Measurements from ENCODE around the gene EPN1. TPM values are rescaled to one million over a fixed set of nuclear protein-coding genes. Genes with fewer than 3 reads are reported as not detected.
"Not testable (repeated sequence)": the region's sequence is repeated elsewhere in the genome, so short reads cannot be mapped to it uniquely, and the experiment has no call there.

EPN1 gene
- total and polyA plus RNA-seq, 4 donors = 18.6 to 117 (median 77.8) TPM

DNA sequence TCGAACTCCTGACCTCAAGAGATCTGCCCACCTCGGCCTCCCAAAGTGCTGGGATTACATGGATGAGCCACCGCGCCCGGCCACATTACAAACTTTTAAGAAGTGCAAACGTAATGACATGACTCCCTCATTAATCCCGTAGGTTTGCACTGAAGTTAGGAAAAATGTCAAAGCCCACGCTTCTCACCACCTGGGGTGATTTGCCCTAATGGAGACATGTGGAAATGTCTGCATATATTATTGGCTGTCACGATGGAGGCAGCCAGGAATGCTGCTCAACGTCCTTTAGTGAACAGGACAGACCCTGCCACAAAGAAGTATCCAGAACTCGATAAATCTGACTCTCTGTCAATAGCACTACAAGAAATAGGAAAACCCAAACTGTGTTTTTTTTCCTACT, 42.2 kb downstream of the EPN1 start:
- peaks cover 0 to 5% (median 3%) of the 10 kb centered on the region in 4 donors for H3K27me3 ChIP-seq (ENCODE audit: control insufficient read depth in 4 of 4, insufficient read depth in 4 of 4, low read length in 3 of 4)
- H3K4me1 ChIP-seq (ENCODE audit: control insufficient read depth in 4 of 4, insufficient read depth in 4 of 4, low read length in 3 of 4) = no peaks in the 10 kb centered on the region
- H3K4me3 ChIP-seq (ENCODE audit: low read depth in 1 of 3, low read length in 3 of 3) = no peak overlapping the region
- no peak overlapping the region for H3K27ac ChIP-seq (ENCODE audit: low read depth in 1 of 2, low read length in 2 of 2)
- WGBS = 66% methylated on average over 11 of the region's 11 CpGs
- peaks cover 0 to 4% (median 1%) of the 10 kb centered on the region in 4 donors for H3K9me3 ChIP-seq (ENCODE audit: control insufficient read depth in 4 of 4, low read length in 3 of 4)
- no peak for TF ChIP-seq RXRA (IDR thresholded peaks at IDR 0.05)
- no peak for TF ChIP-seq HNF4G (IDR thresholded peaks at IDR 0.05)
- TF ChIP-seq, protein P1, sequence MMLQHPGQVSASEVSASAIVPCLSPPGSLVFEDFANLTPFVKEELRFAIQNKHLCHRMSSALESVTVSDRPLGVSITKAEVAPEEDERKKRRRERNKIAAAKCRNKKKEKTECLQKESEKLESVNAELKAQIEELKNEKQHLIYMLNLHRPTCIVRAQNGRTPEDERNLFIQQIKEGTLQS (IDR thresholded peaks at IDR 0.05) = no peak
- TF ChIP-seq HNF4A (conservative IDR thresholded peaks at IDR 0.05) = no peak
- TF ChIP-seq EGR1 (IDR thresholded peaks at IDR 0.05; ENCODE audit: low read depth in 2 of 2) = no peak
- TF ChIP-seq FOXA1 (IDR thresholded peaks at IDR 0.05) = no peak
- no peak for TF ChIP-seq FOXA2 (IDR thresholded peaks at IDR 0.05)
- TF ChIP-seq, protein P2, sequence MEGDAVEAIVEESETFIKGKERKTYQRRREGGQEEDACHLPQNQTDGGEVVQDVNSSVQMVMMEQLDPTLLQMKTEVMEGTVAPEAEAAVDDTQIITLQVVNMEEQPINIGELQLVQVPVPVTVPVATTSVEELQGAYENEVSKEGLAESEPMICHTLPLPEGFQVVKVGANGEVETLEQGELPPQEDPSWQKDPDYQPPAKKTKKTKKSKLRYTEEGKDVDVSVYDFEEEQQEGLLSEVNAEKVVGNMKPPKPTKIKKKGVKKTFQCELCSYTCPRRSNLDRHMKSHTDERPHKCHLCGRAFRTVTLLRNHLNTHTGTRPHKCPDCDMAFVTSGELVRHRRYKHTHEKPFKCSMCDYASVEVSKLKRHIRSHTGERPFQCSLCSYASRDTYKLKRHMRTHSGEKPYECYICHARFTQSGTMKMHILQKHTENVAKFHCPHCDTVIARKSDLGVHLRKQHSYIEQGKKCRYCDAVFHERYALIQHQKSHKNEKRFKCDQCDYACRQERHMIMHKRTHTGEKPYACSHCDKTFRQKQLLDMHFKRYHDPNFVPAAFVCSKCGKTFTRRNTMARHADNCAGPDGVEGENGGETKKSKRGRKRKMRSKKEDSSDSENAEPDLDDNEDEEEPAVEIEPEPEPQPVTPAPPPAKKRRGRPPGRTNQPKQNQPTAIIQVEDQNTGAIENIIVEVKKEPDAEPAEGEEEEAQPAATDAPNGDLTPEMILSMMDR (IDR thresholded peaks at IDR 0.05; ENCODE audit: low read depth, low read length, missing input control) = no peak
- TF ChIP-seq GABPA (IDR thresholded peaks at IDR 0.05 in 1 of 2, conservative IDR thresholded peaks at IDR 0.05 in 1 of 2) = no peak
- no peak for TF ChIP-seq SP1 (IDR thresholded peaks at IDR 0.05)
- no peak for TF ChIP-seq YY1 (IDR thresholded peaks at IDR 0.05)
- no peak for TF ChIP-seq NR2F2 (IDR thresholded peaks at IDR 0.05)
- H3K36me3 ChIP-seq (ENCODE audit: control insufficient read depth in 4 of 4, insufficient read depth in 3 of 4, low read depth in 1 of 4, low read length in 3 of 4) = no peaks in the 10 kb centered on the region
- DNase-seq (ENCODE audit: low spot score) = no peak
- no peak overlapping the region for H3K9ac ChIP-seq (ENCODE audit: low read depth in 1 of 2, low read length in 2 of 2)

DNA sequence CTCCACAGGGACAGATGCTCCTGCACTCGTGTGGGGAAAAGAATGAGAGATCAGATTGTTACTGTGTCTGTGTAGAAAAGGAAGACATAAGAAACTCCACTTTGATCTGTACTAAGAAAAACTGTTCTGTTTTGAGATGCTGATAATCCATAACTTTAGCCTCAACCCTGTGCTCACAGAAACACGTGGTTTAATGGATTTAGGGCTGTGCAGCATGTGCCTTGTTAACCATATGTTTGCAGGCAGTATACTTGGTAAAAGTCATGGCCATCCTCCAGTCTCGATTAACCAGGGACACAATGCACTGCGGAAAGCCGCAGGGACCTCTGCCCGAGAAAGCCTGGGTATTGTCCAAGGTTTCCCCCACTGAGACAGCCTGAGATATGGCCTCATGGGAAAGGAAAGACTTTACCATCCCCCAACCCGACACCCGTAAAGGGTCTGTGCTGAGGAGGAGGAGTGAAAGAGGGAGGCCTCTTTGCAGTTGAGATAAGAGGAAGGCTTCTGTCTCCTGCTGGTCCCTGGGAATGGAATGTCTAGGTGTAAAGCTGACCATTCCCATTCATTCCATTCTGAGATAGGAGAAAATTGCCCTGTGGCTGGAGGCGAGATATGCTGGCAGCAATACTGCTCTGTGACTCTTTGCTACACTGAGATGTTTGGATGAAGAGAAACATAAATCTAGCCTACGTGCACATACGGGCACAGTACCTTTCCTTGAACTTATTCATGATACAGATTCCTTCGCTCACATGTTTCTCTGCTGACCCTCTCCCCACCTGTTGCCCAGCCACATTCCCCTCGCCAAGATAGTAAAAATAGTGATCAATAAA, 43.1 kb downstream of the EPN1 start:
- WGBS = 26% methylated on average over 13 of the region's 13 CpGs
- H3K27me3 ChIP-seq (ENCODE audit: control insufficient read depth in 4 of 4, insufficient read depth in 4 of 4, low read length in 3 of 4); H3K9me3 ChIP-seq (ENCODE audit: control insufficient read depth in 4 of 4, low read length in 3 of 4); H3K36me3 ChIP-seq (ENCODE audit: control insufficient read depth in 4 of 4, insufficient read depth in 3 of 4, low read depth in 1 of 4, low read length in 3 of 4); H3K4me1 ChIP-seq (ENCODE audit: control insufficient read depth in 4 of 4, insufficient read depth in 4 of 4, low read length in 3 of 4); H3K4me3 ChIP-seq (ENCODE audit: low read depth in 1 of 3, low read length in 3 of 3); H3K27ac ChIP-seq (ENCODE audit: low read depth in 1 of 2, low read length in 2 of 2); H3K9ac ChIP-seq (ENCODE audit: low read depth in 1 of 2, low read length in 2 of 2); DNase-seq (ENCODE audit: low spot score): not testable (repeated sequence)

DNA sequence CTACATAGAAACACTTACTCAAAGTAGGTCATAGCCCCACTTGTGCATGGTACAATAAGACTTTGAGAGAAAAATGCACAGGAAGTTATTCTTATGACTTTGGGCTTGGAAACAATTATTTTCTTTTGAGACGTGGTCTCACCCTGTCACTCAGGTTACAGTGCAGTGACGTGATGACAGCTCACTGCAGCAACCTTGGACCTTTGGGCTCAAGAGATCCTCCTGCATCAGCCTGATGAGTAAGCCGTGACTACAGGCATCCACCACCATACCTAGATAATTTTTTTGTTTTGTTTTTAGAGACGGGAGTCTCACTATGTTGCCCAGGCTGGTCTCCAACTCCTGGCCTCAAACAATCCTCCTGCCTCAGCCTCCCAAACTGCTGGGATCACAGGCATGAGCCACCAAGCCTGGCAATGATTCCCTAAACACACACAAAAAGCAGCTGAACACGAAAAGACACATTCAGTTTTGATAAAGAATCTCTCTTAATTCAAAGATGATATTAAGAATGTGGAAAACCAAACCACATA, 45.3 kb downstream of the EPN1 start:
- Histone ChIP-seq H3K4me3 (ENCODE audit: low read depth in 1 of 3, low read length in 3 of 3) (no peak overlapping the region), H3K9me3 (ENCODE audit: control insufficient read depth in 4 of 4, low read length in 3 of 4) (peaks cover 0 to 4% (median 1%) of the 10 kb centered on the region in 4 donors), H3K9ac (ENCODE audit: low read depth in 1 of 2, low read length in 2 of 2) (no peak overlapping the region), H3K27me3 (ENCODE audit: control insufficient read depth in 4 of 4, insufficient read depth in 4 of 4, low read length in 3 of 4) (peaks cover 0 to 4% (median 2%) of the 10 kb centered on the region in 4 donors), H3K27ac (ENCODE audit: low read depth in 1 of 2, low read length in 2 of 2) (no peak overlapping the region), H3K36me3 (ENCODE audit: control insufficient read depth in 4 of 4, insufficient read depth in 3 of 4, low read depth in 1 of 4, low read length in 3 of 4) (no peaks in the 10 kb centered on the region), H3K4me1 (ENCODE audit: control insufficient read depth in 4 of 4, insufficient read depth in 4 of 4, low read length in 3 of 4) (no peaks in the 10 kb centered on the region)
- DNase-seq (ENCODE audit: low spot score) = no peak
- WGBS = 59% methylated on average over 5 of the region's 5 CpGs
- TF ChIP-seq RXRA (IDR thresholded peaks at IDR 0.05) (no peak), GABPA (IDR thresholded peaks at IDR 0.05 in 1 of 2, conservative IDR thresholded peaks at IDR 0.05 in 1 of 2) (no peak), JUND (IDR thresholded peaks at IDR 0.05) (no peak), TAF1 (conservative IDR thresholded peaks at IDR 0.05) (no peak), SP1 (IDR thresholded peaks at IDR 0.05) (no peak), YY1 (IDR thresholded peaks at IDR 0.05) (no peak), NR2F2 (IDR thresholded peaks at IDR 0.05) (no peak), FOXA1 (IDR thresholded peaks at IDR 0.05) (no peak), EGR1 (IDR thresholded peaks at IDR 0.05; ENCODE audit: low read depth in 2 of 2) (no peak)
- TF ChIP-seq, protein P3, sequence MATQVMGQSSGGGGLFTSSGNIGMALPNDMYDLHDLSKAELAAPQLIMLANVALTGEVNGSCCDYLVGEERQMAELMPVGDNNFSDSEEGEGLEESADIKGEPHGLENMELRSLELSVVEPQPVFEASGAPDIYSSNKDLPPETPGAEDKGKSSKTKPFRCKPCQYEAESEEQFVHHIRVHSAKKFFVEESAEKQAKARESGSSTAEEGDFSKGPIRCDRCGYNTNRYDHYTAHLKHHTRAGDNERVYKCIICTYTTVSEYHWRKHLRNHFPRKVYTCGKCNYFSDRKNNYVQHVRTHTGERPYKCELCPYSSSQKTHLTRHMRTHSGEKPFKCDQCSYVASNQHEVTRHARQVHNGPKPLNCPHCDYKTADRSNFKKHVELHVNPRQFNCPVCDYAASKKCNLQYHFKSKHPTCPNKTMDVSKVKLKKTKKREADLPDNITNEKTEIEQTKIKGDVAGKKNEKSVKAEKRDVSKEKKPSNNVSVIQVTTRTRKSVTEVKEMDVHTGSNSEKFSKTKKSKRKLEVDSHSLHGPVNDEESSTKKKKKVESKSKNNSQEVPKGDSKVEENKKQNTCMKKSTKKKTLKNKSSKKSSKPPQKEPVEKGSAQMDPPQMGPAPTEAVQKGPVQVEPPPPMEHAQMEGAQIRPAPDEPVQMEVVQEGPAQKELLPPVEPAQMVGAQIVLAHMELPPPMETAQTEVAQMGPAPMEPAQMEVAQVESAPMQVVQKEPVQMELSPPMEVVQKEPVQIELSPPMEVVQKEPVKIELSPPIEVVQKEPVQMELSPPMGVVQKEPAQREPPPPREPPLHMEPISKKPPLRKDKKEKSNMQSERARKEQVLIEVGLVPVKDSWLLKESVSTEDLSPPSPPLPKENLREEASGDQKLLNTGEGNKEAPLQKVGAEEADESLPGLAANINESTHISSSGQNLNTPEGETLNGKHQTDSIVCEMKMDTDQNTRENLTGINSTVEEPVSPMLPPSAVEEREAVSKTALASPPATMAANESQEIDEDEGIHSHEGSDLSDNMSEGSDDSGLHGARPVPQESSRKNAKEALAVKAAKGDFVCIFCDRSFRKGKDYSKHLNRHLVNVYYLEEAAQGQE (IDR thresholded peaks at IDR 0.05) = no peak
- TF ChIP-seq, protein P2 (IDR thresholded peaks at IDR 0.05; ENCODE audit: low read depth, low read length, missing input control) = no peak
- TF ChIP-seq, protein P1 (IDR thresholded peaks at IDR 0.05) = no peak

All from liver (tissue), 9 donors.